GM19395 (cell line): ENCODE data around the gene MARCHF3.
"Not testable (repeated sequence)": the region's sequence is repeated elsewhere in the genome, so short reads cannot be mapped to it uniquely, and the experiment has no call there.

Experiments
- ATAC-seq: cut with Tn5 transposase; IDR thresholded peaks from one replicate; pipeline ENCODE4 v1.9.1; 2021; ENCODE audit warnings: mild to moderate bottlenecking, moderate library complexity; ENCODE audit not compliant: unreplicated experiment

MARCHF3 gene

GRCh38 chr5:127030259-127031146 is at the start of gene MARCHF3:
Gene MARCHF3 (minus strand): TSS chr5:127030558. CDS start chr5:126918171, 112,387 bp downstream.
- ATAC-seq = peak; percentile 90

- ATAC-seq = no peak
These were observed 49.7 kb upstream of the MARCHF3 start for GRCh38 chr5:127079994-127080491.

GRCh38 chr5:127077366-127077765 is 47.0 kb upstream of the MARCHF3 start:
- ATAC-seq = no peak

GRCh38 chr5:127076315-127077129 is 46.2 kb upstream of the MARCHF3 start:
- ATAC-seq = no peak

- no peak for ATAC-seq
These were observed 44.1 kb upstream of the MARCHF3 start for GRCh38 chr5:127074466-127074865.

- ATAC-seq = peak; percentile 98
These were observed 42.8 kb upstream of the MARCHF3 start, which contains the start of gene C5orf63 for GRCh38 chr5:127072861-127073846. Gene C5orf63 (minus strand): TSS chr5:127073502. CDS start chr5:127058995, 14,507 bp downstream.

- no peak for ATAC-seq
These were observed 39.9 kb upstream of the MARCHF3 start for GRCh38 chr5:127070243-127070642.

GRCh38 chr5:127068493-127069214 is 38.3 kb upstream of the MARCHF3 start:
- ATAC-seq = no peak

GRCh38 chr5:127066721-127067120 is 36.4 kb upstream of the MARCHF3 start:
- no peak for ATAC-seq

- ATAC-seq = no peak
These were observed 34.0 kb upstream of the MARCHF3 start for GRCh38 chr5:127064253-127064840.

- no peak for ATAC-seq
These were observed 33.0 kb upstream of the MARCHF3 start for GRCh38 chr5:127063257-127063913.

GRCh38 chr5:127061956-127062355 is 31.6 kb upstream of the MARCHF3 start:
- no peak for ATAC-seq

- no peak for ATAC-seq
These were observed 31.2 kb upstream of the MARCHF3 start for GRCh38 chr5:127061537-127061936.

- ATAC-seq = peak; percentile 63
These were observed 30.2 kb upstream of the MARCHF3 start for GRCh38 chr5:127060470-127060985.

- ATAC-seq = no peak
These were observed 26.5 kb upstream of the MARCHF3 start for GRCh38 chr5:127056896-127057295.

- no peak for ATAC-seq
These were observed 25.7 kb upstream of the MARCHF3 start for GRCh38 chr5:127055880-127056653.

- ATAC-seq = not testable (repeated sequence)
These were observed 23.2 kb upstream of the MARCHF3 start for GRCh38 chr5:127053551-127053950.

- ATAC-seq = no peak
These were observed 22.7 kb upstream of the MARCHF3 start for GRCh38 chr5:127053049-127053448.
